ENCODE results near the gene SCUBE1. TPM values are rescaled to one million over a fixed set of nuclear protein-coding genes. Genes with fewer than 3 reads are reported as not detected.

The SCUBE1 gene
- polyA plus RNA-seq, 1 of the 3 experiments (the other 2 are of a cell fraction): 0.56 TPM

DNA sequence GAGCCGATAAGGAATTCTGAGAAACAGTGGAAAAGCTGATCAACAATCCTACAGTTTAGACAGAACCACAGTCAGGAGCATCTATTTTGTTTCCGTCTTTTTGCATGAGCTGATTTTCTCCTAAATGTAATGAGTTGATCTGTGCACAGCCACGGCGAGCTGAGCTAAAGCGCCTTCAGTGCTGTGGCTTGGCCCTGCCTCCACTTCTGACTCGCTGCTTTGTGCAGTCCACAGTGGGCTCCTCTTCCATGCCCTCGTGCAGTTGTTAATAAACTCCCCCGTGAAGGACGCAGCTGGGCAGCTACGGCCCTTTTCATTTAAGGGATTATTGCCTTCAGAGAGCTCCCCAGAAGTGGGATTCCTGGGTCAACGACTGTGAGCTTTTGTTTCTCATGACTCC is 39.4 kb downstream of the SCUBE1 start:
- H4K20me1 ChIP-seq (ENCODE audit: insufficient read depth): no peaks in the 10 kb centered on the region
- POLR2A ChIA-PET: no interaction called here
- CTCF ChIA-PET: interaction anchor here (4.0 to 4.6 kb wide), 2 partner anchors 30 to 43 kb away, joined by 19 to 23 read pairs; no protein-coding TSS in a partner anchor
- no peaks in the 10 kb centered on the region for H3F3A ChIP-seq (replicated peaks; ENCODE audit: insufficient read depth)
- H3K27me3 ChIP-seq (ENCODE audit: insufficient read depth): no peaks in the 10 kb centered on the region
- H3K9ac ChIP-seq: no peak overlapping the region
- no peak overlapping the region for H3K4me3 ChIP-seq (ENCODE audit: low read depth in 2 of 2, low read length in 1 of 2)
- 83% methylated on average over 7 of the region's 11 CpGs for WGBS (ENCODE audit: low lambda C conversion rate)
- H3K36me3 ChIP-seq (replicated peaks in 1 of 2; ENCODE audit: control insufficient read depth in 1 of 2, insufficient read depth in 2 of 2, low read length in 1 of 2): no peaks in the 10 kb centered on the region
- H2AFZ ChIP-seq (ENCODE audit: low read depth): no peak overlapping the region
- peaks cover 0 to 86% of the 10 kb centered on the region in 2 experiments; a peak in 1 of 4 replicates for H3K4me1 ChIP-seq (ENCODE audit: control insufficient read depth in 1 of 2, insufficient read depth in 2 of 2, low read depth in 1 of 2, low read length in 1 of 2)
- H3K79me2 ChIP-seq (ENCODE audit: insufficient read depth): no peaks in the 10 kb centered on the region
- TF ChIP-seq, protein P1, sequence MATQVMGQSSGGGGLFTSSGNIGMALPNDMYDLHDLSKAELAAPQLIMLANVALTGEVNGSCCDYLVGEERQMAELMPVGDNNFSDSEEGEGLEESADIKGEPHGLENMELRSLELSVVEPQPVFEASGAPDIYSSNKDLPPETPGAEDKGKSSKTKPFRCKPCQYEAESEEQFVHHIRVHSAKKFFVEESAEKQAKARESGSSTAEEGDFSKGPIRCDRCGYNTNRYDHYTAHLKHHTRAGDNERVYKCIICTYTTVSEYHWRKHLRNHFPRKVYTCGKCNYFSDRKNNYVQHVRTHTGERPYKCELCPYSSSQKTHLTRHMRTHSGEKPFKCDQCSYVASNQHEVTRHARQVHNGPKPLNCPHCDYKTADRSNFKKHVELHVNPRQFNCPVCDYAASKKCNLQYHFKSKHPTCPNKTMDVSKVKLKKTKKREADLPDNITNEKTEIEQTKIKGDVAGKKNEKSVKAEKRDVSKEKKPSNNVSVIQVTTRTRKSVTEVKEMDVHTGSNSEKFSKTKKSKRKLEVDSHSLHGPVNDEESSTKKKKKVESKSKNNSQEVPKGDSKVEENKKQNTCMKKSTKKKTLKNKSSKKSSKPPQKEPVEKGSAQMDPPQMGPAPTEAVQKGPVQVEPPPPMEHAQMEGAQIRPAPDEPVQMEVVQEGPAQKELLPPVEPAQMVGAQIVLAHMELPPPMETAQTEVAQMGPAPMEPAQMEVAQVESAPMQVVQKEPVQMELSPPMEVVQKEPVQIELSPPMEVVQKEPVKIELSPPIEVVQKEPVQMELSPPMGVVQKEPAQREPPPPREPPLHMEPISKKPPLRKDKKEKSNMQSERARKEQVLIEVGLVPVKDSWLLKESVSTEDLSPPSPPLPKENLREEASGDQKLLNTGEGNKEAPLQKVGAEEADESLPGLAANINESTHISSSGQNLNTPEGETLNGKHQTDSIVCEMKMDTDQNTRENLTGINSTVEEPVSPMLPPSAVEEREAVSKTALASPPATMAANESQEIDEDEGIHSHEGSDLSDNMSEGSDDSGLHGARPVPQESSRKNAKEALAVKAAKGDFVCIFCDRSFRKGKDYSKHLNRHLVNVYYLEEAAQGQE (IDR thresholded peaks at IDR 0.05; ENCODE audit: low read depth, low read length): no peak
- TF ChIP-seq MEF2A (IDR thresholded peaks at IDR 0.05; ENCODE audit: borderline replicate concordance, low read depth) (no peak), RCOR1 (IDR thresholded peaks at IDR 0.05; ENCODE audit: low read length) (no peak), FOXM1 (IDR thresholded peaks at IDR 0.05; ENCODE audit: low read depth) (no peak), RXRA (IDR thresholded peaks at IDR 0.05; ENCODE audit: borderline replicate concordance, low read depth) (no peak), POLR2AphosphoS5 (IDR thresholded peaks at IDR 0.05; ENCODE audit: low read depth, low read length) (no peak), TEAD4 (IDR thresholded peaks at IDR 0.05; ENCODE audit: borderline replicate concordance, insufficient read depth) (no peak), SIN3A (IDR thresholded peaks at IDR 0.05; ENCODE audit: borderline replicate concordance, low read depth, low read length) (no peak), TAF1 (IDR thresholded peaks at IDR 0.05; ENCODE audit: borderline replicate concordance, low read depth, low read length) (no peak), MXI1 (IDR thresholded peaks at IDR 0.05; ENCODE audit: low read depth, low read length) (no peak)
- TF ChIP-seq, protein P2, sequence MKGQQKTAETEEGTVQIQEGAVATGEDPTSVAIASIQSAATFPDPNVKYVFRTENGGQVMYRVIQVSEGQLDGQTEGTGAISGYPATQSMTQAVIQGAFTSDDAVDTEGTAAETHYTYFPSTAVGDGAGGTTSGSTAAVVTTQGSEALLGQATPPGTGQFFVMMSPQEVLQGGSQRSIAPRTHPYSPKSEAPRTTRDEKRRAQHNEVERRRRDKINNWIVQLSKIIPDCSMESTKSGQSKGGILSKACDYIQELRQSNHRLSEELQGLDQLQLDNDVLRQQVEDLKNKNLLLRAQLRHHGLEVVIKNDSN (IDR thresholded peaks at IDR 0.05; ENCODE audit: borderline replicate concordance, low read depth): no peak
- no peaks in the 10 kb centered on the region for H3K9me3 ChIP-seq
- H3K9me2 ChIP-seq: no peaks in the 10 kb centered on the region
- H3K27ac ChIP-seq (ENCODE audit: low read depth in 2 of 2, low read length in 1 of 2): no peak overlapping the region
- no peak for DNase-seq
- H3K4me2 ChIP-seq: no peak overlapping the region

GRCh38 chr22:43303166-43303565 is 40.0 kb downstream of the SCUBE1 start:
- Histone ChIP-seq H3K36me3 (replicated peaks in 1 of 2; ENCODE audit: control insufficient read depth in 1 of 2, insufficient read depth in 2 of 2, low read length in 1 of 2) (no peaks in the 10 kb centered on the region), H3K4me1 (ENCODE audit: control insufficient read depth in 1 of 2, insufficient read depth in 2 of 2, low read depth in 1 of 2, low read length in 1 of 2) (peaks cover 0 to 88% of the 10 kb centered on the region in 2 experiments; a peak in 1 of 4 replicates), H3K9ac (no peak overlapping the region), H3K27ac (ENCODE audit: low read depth in 2 of 2, low read length in 1 of 2) (peak overlapping the region in 1 of 2 experiments; percentile 36; a peak in 1 of 4 replicates), H3K4me3 (ENCODE audit: low read depth in 2 of 2, low read length in 1 of 2) (no peak overlapping the region), H3K9me2 (no peaks in the 10 kb centered on the region), H3K79me2 (ENCODE audit: insufficient read depth) (no peaks in the 10 kb centered on the region), H3K27me3 (ENCODE audit: insufficient read depth) (no peaks in the 10 kb centered on the region), H3F3A (replicated peaks; ENCODE audit: insufficient read depth) (no peaks in the 10 kb centered on the region), H3K4me2 (no peak overlapping the region), H2AFZ (ENCODE audit: low read depth) (no peak overlapping the region), H4K20me1 (ENCODE audit: insufficient read depth) (no peaks in the 10 kb centered on the region), H3K9me3 (no peaks in the 10 kb centered on the region)
- no peak for DNase-seq
- CTCF ChIA-PET: interaction anchor here (0.6 to 4.6 kb wide), 7 partner anchors 10 to 798 kb away, joined by 3 to 23 read pairs (median 5); no protein-coding TSS in a partner anchor
- POLR2A ChIA-PET: interaction anchor here (0.8 kb wide), 1 partner anchor 11 kb away, joined by 3 read pairs; no protein-coding TSS in a partner anchor
- TF ChIP-seq TAF1 (IDR thresholded peaks at IDR 0.05; ENCODE audit: borderline replicate concordance, low read depth, low read length) (no peak), JUND (IDR thresholded peaks at IDR 0.05) (no peak), CTCF (IDR thresholded peaks at IDR 0.05) (no peak), RCOR1 (IDR thresholded peaks at IDR 0.05; ENCODE audit: low read length) (no peak), RFX5 (IDR thresholded peaks at IDR 0.05; ENCODE audit: low read length) (no peak), NFIC (IDR thresholded peaks at IDR 0.05; ENCODE audit: borderline replicate concordance) (no peak), SMC3 (IDR thresholded peaks at IDR 0.05; ENCODE audit: low read depth, low read length) (no peak)
- TF ChIP-seq, protein P3, sequence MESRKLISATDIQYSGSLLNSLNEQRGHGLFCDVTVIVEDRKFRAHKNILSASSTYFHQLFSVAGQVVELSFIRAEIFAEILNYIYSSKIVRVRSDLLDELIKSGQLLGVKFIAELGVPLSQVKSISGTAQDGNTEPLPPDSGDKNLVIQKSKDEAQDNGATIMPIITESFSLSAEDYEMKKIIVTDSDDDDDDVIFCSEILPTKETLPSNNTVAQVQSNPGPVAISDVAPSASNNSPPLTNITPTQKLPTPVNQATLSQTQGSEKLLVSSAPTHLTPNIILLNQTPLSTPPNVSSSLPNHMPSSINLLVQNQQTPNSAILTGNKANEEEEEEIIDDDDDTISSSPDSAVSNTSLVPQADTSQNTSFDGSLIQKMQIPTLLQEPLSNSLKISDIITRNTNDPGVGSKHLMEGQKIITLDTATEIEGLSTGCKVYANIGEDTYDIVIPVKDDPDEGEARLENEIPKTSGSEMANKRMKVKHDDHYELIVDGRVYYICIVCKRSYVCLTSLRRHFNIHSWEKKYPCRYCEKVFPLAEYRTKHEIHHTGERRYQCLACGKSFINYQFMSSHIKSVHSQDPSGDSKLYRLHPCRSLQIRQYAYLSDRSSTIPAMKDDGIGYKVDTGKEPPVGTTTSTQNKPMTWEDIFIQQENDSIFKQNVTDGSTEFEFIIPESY (IDR thresholded peaks at IDR 0.05; ENCODE audit: borderline replicate concordance, low read depth): no peak
- TF ChIP-seq, protein P4, sequence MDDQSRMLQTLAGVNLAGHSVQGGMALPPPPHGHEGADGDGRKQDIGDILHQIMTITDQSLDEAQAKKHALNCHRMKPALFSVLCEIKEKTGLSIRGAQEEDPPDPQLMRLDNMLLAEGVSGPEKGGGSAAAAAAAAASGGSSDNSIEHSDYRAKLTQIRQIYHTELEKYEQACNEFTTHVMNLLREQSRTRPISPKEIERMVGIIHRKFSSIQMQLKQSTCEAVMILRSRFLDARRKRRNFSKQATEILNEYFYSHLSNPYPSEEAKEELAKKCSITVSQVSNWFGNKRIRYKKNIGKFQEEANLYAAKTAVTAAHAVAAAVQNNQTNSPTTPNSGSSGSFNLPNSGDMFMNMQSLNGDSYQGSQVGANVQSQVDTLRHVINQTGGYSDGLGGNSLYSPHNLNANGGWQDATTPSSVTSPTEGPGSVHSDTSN (IDR thresholded peaks at IDR 0.05): no peak
- WGBS (ENCODE audit: low lambda C conversion rate): 92% methylated on average over 2 of the region's 8 CpGs

All from SK-N-SH (cell line).